Measurements from ENCODE around the gene HPCAL1. TPM values are rescaled to one million over a fixed set of nuclear protein-coding genes. Genes with fewer than 3 reads are reported as not detected.

The HPCAL1 gene
- total RNA-seq, 1 experiment from 2014 or later: 312 TPM

- peaks cover 31% of the 10 kb centered on the region; the same call in 1 of the 2 replicates for H3K36me3 ChIP-seq (ENCODE audit: low read depth, low read length)
- no peaks in the 10 kb centered on the region for H4K20me1 ChIP-seq (ENCODE audit: low read length)
- H3F3A ChIP-seq (ENCODE audit: low read length, unreplicated experiment): peaks cover 36% of the 10 kb centered on the region
- H3K9me2 ChIP-seq (replicated peaks; ENCODE audit: low read length): no peaks in the 10 kb centered on the region
- H3K79me2 ChIP-seq (ENCODE audit: low read length): peaks cover 68% of the 10 kb centered on the region
- ATAC-seq: peak; percentile 42
- BruUV-seq (replicated peaks): no TSS peak
- H3K9ac ChIP-seq (ENCODE audit: low read length): peak overlapping the region; percentile 88
- TF ChIP-seq CTCF (conservative IDR thresholded peaks at IDR 0.05; ENCODE audit: low read depth, low read length) (no peak), EZH2 (IDR thresholded peaks at IDR 0.05; ENCODE audit: low read length, unreplicated experiment) (no peak), EZH2phosphoT487 (IDR thresholded peaks at IDR 0.05; ENCODE audit: borderline replicate concordance, low read length) (no peak)
- intact Hi-C loops (cut with micrococcal nuclease): loop anchor here (1.0 to 5.0 kb wide), 5 partner anchors 15 to 145 kb away; no protein-coding TSS in a partner anchor
- ChIA-PET CTCF (interaction anchor here (0.6 to 0.7 kb wide), 2 partner anchors 36 to 100 kb away, joined by 3 to 5 read pairs; no protein-coding TSS in a partner anchor), POLR2A (ENCODE audit: unreplicated experiment) (no interaction called here)
- no peak overlapping the region for H3K4me3 ChIP-seq (ENCODE audit: low read length)
- peaks cover 84% of the 10 kb centered on the region for H3K4me1 ChIP-seq (ENCODE audit: insufficient read depth, low read length)
- peak overlapping the region; percentile 60 for H3K4me2 ChIP-seq (ENCODE audit: low read length)
- H3K27me3 ChIP-seq (ENCODE audit: low read length): no peaks in the 10 kb centered on the region
- H3K9me3 ChIP-seq (ENCODE audit: low read length): no peaks in the 10 kb centered on the region
- no peak overlapping the region for H2AFZ ChIP-seq (ENCODE audit: low read length)
- peak overlapping the region; percentile 99 for H3K27ac ChIP-seq (ENCODE audit: low read length)
- DNase-seq: peak; percentile 98
These were observed 102.7 kb downstream of the HPCAL1 start for GRCh38 chr2:10405448-10405847.

GRCh38 chr2:10406016-10406415 is 103.3 kb downstream of the HPCAL1 start:
- Histone ChIP-seq H3K4me2 (ENCODE audit: low read length) (peak overlapping the region; percentile 73), H4K20me1 (ENCODE audit: low read length) (no peaks in the 10 kb centered on the region), H3F3A (ENCODE audit: low read length, unreplicated experiment) (peaks cover 35% of the 10 kb centered on the region), H2AFZ (ENCODE audit: low read length) (no peak overlapping the region), H3K9me2 (replicated peaks; ENCODE audit: low read length) (no peaks in the 10 kb centered on the region), H3K4me1 (ENCODE audit: insufficient read depth, low read length) (peaks cover 78% of the 10 kb centered on the region), H3K27ac (ENCODE audit: low read length) (peak overlapping the region; percentile 99), H3K4me3 (ENCODE audit: low read length) (no peak overlapping the region), H3K9ac (ENCODE audit: low read length) (peak overlapping the region; percentile 82), H3K9me3 (ENCODE audit: low read length) (no peaks in the 10 kb centered on the region), H3K79me2 (ENCODE audit: low read length) (peaks cover 68% of the 10 kb centered on the region), H3K36me3 (ENCODE audit: low read depth, low read length) (peaks cover 31% of the 10 kb centered on the region; the same call in 1 of the 2 replicates), H3K27me3 (ENCODE audit: low read length) (no peaks in the 10 kb centered on the region)
- TF ChIP-seq CTCF (conservative IDR thresholded peaks at IDR 0.05; ENCODE audit: low read depth, low read length): no peak
- TF ChIP-seq EZH2phosphoT487 (IDR thresholded peaks at IDR 0.05; ENCODE audit: borderline replicate concordance, low read length): no peak
- TF ChIP-seq EZH2 (IDR thresholded peaks at IDR 0.05; ENCODE audit: low read length, unreplicated experiment): no peak
- POLR2A ChIA-PET (ENCODE audit: unreplicated experiment): no interaction called here
- CTCF ChIA-PET: interaction anchor here (0.7 kb wide), 1 partner anchor 37 kb away, joined by 5 read pairs; no protein-coding TSS in a partner anchor
- ATAC-seq (no peak), DNase-seq (no peak)
- BruUV-seq (replicated peaks): no TSS peak
- intact Hi-C loops (cut with micrococcal nuclease): loop anchor here (5.0 kb wide), 2 partner anchors 69 to 124 kb away; no protein-coding TSS in a partner anchor

GRCh38 chr2:10406491-10407188 is 103.9 kb downstream of the HPCAL1 start:
- Histone ChIP-seq H3K9ac (ENCODE audit: low read length) (peak overlapping the region; percentile 82), H3K27ac (ENCODE audit: low read length) (peak overlapping the region; percentile 99), H3K4me1 (ENCODE audit: insufficient read depth, low read length) (peaks cover 72% of the 10 kb centered on the region), H3K9me3 (ENCODE audit: low read length) (no peaks in the 10 kb centered on the region), H3K4me2 (ENCODE audit: low read length) (peak overlapping the region; percentile 73), H2AFZ (ENCODE audit: low read length) (no peak overlapping the region), H3K4me3 (ENCODE audit: low read length) (no peak overlapping the region), H3F3A (ENCODE audit: low read length, unreplicated experiment) (peaks cover 30% of the 10 kb centered on the region), H4K20me1 (ENCODE audit: low read length) (no peaks in the 10 kb centered on the region), H3K79me2 (ENCODE audit: low read length) (peaks cover 66% of the 10 kb centered on the region), H3K27me3 (ENCODE audit: low read length) (no peaks in the 10 kb centered on the region), H3K36me3 (ENCODE audit: low read depth, low read length) (peaks cover 33% of the 10 kb centered on the region; the same call in 1 of the 2 replicates), H3K9me2 (replicated peaks; ENCODE audit: low read length) (no peaks in the 10 kb centered on the region)
- no TSS peak for BruUV-seq (replicated peaks)
- ATAC-seq: no peak
- CTCF ChIA-PET: no interaction called here
- intact Hi-C loops (cut with micrococcal nuclease): loop anchor here (5.0 kb wide), 2 partner anchors 69 to 124 kb away; no protein-coding TSS in a partner anchor
- DNase-seq: no peak
- no peak for TF ChIP-seq EZH2 (IDR thresholded peaks at IDR 0.05; ENCODE audit: low read length, unreplicated experiment)
- TF ChIP-seq EZH2phosphoT487 (IDR thresholded peaks at IDR 0.05; ENCODE audit: borderline replicate concordance, low read length): no peak
- TF ChIP-seq CTCF (conservative IDR thresholded peaks at IDR 0.05; ENCODE audit: low read depth, low read length): no peak
- POLR2A ChIA-PET (ENCODE audit: unreplicated experiment): no interaction called here
